Measurements from ENCODE around the gene SMC1B.
A peak's percentile ranks its signal among the peaks of the same experiment; 100 is the strongest.
"Not testable (repeated sequence)": the region's sequence is repeated elsewhere in the genome, so short reads cannot be mapped to it uniquely, and the experiment has no call there.

The SMC1B gene

GRCh38 chr22:45352757-45353156 is 60.6 kb downstream of the SMC1B start:
- not testable (repeated sequence) for DNase-seq (ENCODE audit: low read depth in 3 of 3, low spot score in 1 of 3)

DNA sequence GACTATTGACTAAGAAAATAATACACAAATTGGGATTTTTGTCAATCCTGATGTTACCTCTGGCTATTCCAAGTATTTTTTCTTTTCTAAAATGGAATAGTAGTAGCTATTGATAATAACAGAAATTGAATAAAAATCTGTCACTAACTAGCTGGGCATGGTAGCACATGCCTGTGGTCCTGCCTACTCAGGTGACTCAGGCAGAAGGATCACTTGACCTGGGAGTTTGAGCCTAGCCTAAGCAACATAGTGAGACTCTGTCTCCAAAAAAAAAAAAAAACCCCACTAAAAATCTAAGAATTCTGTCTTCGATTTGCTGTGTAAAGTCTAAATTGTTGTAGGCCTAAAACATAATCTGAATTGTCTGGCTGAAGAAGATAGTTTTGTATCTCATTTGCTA is 61.4 kb downstream of the SMC1B start:
- DNase-seq (ENCODE audit: low read depth in 3 of 3, low spot score in 1 of 3), result no peak

DNA sequence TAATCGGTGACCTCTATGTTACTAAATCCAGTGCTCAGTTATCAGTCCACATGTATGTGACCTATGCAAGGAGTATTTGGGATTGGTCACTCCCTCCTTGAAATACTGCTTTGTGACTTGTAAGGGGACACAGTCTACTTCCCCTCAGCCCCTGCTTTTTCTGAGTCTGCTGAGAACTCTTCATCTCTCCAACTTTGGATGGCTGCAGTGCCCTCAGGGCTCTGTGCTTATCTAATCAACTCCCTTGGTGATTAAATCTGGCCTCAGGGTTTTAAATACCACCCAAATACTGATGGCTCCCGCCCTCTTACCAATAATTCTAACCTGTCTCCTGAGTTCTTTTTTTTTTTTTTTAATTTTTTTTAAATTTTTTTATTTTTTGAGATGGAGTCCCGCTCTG is 63.5 kb downstream of the SMC1B start:
- no peak for DNase-seq (ENCODE audit: low read depth in 3 of 3, low spot score in 1 of 3)

GRCh38 chr22:45344334-45344733 is 69.1 kb downstream of the SMC1B start:
- no peak for DNase-seq (ENCODE audit: low read depth in 3 of 3, low spot score in 1 of 3)

DNA sequence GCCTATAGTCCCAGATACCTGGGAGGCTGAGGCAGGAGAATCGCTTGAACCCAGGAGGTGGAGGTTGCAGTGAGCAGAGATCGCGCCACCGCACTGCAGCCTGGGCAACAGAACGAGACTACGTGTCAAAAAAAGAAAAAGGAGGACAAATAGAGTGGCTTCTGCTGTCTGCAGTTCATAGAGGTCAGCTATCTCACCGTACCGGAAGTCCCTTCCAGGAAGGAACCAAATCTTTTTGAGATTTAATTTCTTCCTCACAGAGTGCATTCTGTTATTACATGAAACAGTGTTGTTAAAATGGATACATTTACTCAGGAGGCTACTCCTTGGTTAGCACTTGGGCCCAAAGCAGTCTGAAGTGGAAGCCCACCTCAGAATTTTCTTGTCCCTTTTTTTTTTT is 70.3 kb downstream of the SMC1B start:
- DNase-seq (ENCODE audit: low read depth in 3 of 3, low spot score in 1 of 3), result no peak

DNA sequence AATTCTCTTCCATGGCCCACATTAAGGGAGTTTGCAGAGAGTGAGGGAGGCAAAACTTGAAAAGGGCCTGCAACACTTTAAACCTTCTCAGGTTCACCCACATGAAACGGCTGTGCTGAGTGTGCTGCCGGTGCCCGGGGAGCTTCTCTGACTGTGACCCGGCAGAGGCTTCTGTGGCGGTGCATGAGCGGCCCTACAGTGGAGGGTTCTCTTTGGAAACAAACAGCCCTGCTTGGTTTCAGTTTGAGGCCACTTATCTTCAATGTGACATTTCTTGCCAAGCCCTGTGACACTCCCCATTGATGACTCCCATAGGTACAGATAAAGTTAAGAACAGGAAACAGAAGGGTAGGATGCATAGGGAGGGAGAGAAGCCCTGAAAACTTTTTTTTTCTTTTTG is 71.9 kb downstream of the SMC1B start:
- DNase-seq (ENCODE audit: low read depth in 3 of 3, low spot score in 1 of 3), result peak in 1 of 3 donors; percentile 11

GRCh38 chr22:45340323-45340722 is 73.1 kb downstream of the SMC1B start:
- DNase-seq (ENCODE audit: low read depth in 3 of 3, low spot score in 1 of 3), result no peak

GRCh38 chr22:45338795-45339194 is 74.6 kb downstream of the SMC1B start:
- DNase-seq (ENCODE audit: low read depth in 3 of 3, low spot score in 1 of 3), result no peak

DNA sequence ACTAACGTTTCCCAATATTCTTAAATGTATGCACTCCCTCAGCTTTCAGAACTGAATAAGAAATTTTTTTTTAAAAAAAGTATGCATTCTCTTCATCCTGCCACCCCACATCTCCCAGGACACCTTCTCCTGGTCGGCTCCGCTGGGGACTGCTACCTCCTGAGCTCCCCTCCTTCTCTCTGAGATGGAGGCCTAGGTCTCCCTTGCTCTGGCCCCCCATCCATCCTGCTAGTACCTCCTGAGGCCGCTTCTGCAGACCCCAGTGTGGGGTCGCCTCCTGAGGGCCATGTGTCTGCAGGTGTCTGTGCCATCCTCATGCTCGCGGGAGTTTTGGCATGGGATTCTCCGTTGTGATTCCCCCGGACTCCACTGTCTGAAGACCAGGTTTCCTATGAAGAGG is 75.9 kb downstream of the SMC1B start:
- no peak for DNase-seq (ENCODE audit: low read depth in 3 of 3, low spot score in 1 of 3)

DNA sequence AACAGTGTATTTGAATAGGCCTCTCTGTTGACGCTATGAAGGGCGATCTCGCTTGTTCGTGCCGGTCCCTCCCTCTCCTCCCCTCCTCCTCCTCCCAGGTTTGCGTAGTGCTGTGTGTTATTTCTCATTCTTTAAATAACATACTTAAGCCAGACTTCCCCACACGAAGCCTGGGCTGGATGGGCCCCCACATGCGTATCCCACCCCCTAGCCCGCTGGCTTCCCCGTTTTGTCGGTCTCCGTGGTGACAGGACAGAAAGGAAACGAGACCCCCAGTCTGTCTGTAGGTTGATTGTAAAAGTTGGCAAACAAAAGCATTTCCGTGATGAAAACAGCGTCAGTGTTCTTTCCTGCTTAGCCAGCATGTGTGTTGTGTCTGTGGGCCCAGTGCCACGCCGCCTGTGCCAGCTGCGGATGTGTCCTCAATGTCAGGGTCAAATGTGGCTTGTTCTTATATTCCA is 76.4 kb downstream of the SMC1B start:
- DNase-seq (ENCODE audit: low read depth in 3 of 3, low spot score in 1 of 3), result no peak

DNA sequence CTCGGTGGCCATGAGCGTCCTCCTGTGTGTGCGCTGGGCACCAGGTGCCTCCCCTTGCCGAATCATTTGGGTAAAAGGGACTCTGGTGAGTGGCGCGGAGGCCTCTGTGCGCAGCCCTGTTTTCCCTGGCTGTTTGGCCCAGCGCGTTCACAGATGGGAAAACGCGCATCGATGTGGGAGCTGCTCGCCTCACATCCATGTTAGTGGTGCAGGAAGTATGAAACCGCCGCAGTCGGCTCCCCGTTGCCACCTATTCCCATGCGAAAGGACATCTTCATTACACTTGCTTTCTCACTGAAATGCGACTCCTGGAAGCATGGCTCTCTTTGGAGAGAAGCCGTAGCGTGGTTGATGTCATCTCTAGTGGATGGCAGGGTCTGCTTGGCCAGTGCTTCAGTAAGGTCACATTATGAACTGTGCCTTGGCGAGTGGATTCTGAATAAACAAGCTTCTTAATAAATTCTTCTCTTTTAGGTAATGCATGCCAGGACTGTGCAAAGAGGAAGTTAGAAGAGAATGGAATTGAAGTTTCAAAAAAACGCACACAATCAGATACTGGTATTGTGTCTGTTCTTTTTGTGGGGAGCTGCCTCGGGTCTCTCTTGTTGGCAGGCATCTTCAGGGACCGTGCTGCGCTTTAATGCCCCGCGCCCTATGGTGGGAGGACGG is 77.4 kb downstream of the SMC1B start:
- DNase-seq (ENCODE audit: low read depth in 3 of 3, low spot score in 1 of 3), result no peak

DNA sequence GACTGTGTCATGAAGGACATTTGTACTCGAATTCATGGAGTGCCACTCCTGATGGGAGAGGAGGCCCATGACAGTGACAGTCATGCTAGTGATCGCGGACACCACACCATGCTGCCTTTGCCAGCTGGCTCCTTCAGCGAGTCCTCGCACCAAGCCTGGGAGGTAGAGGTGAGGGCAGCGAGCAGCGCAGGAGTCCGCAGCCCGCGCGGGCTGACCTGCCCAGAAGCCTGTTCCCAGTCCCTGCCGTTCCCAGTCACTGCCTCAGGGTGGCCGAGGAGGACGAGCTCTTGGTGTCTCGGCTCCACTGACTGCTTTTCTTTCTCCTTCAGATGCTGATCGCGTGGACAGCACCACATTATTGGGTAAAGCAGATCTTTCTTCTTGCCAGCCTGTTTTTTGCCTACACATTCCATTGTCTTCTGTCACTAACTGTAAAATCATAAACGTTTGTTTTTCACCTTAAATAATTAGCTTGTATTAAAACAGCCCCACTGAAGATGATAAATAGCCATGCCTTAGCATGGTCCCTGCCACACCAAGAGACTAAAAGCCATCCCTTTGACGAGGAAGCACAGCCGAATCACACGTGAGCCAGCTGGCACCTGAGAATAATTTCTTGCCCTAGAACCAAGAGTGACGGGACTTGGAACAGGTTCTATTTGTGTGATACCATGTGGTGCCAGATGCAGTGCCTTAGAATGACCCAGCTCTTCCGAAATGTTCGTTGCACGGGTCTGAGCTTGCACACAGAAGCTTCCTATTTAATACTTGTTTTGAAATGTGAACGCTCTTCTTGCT is 78.2 kb downstream of the SMC1B start:
- DNase-seq (ENCODE audit: low read depth in 3 of 3, low spot score in 1 of 3), result no peak

DNA sequence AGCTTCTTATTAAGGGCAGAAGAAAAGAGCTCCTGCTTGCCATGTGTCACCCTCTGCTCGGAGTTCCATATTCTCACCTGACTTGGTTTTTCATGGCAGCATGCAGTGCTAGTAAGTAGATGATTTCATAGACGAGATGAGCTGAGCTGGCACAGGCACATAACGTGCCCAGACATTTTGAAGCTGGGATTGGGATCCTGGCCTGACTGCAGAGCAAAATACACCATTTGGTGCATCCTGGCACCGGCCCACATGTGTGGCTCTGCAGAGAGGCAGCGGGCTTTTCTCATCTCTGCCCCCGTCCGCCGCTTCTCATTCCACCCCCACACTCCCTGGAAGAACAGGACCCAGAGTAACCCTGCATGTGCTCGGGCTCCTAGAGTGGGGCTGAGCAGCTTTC is 78.9 kb downstream of the SMC1B start:
- DNase-seq (ENCODE audit: low read depth in 3 of 3, low spot score in 1 of 3), result no peak

GRCh38 chr22:45334068-45334467 is 79.3 kb downstream of the SMC1B start:
- no peak for DNase-seq (ENCODE audit: low read depth in 3 of 3, low spot score in 1 of 3)

DNA sequence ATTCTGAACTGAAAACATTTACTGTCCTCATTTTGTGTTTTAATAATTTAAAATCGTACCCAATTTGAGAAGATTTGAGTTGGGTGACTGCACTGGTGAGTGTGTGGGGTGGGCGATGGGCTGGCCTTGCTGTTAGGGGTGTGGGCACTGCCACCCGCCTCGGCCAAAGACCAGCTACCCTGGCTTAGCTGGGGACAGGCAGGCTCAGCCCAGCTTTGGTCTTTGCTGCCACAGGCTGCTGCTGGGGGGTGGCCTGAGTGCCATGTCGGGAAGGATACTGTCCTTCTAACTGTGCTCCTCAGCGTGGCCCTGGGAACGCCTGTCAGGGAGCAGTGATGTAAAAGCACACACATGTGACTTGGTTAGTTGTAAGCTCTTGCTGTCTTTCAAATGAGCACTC is 81.4 kb downstream of the SMC1B start:
- no peak for DNase-seq (ENCODE audit: low read depth in 3 of 3, low spot score in 1 of 3)

DNA sequence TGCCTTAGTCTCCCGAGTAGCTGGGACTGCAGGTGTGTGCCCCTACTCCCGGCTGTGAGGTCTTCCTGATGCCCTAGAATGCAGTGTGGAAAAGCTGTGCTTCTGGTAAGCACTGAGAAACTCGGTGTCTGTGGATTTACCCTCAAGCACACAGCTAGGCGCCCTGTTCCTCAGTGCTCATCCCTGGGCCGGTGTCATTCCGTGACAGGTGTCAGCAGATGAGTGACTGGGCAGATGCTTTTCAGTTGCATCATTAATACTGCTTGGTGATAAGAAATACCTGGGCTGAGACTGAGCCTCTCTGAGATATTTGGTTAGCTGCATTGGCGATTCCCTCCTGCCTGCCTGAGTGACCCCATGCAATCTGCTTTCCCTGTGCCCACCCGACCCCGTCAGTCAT is 81.9 kb downstream of the SMC1B start:
- no peak for DNase-seq (ENCODE audit: low read depth in 3 of 3, low spot score in 1 of 3)

- no peak for DNase-seq (ENCODE audit: low read depth in 3 of 3, low spot score in 1 of 3)
Observed at GRCh38 chr22:45330548-45330947, 82.9 kb downstream of the SMC1B start.

DNA sequence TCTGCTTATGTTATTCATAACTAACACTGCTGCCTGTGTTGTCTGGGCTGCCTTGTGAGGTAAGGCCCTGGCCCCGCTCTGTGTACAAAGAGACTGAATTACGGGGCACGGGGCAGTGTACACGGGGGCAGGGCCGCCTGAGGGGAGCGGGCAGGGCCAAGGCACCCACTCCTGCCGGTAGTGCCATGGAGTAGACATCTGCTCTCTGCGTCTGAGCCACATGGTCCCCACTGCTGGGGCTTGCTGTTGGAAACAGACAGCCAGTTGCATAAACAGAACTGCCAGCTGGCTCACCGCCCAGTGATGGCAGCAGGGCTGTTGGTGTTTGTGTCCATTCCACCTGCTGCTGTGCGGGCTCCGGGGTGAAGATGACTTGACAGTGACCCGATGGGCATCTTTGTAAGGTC is 83.9 kb downstream of the SMC1B start:
- DNase-seq (ENCODE audit: low read depth in 3 of 3, low spot score in 1 of 3), result no peak

GRCh38 chr22:45328822-45329529 is 84.4 kb downstream of the SMC1B start:
- DNase-seq (ENCODE audit: low read depth in 3 of 3, low spot score in 1 of 3), result no peak

GRCh38 chr22:45328261-45328660 is 85.1 kb downstream of the SMC1B start:
- DNase-seq (ENCODE audit: low read depth in 3 of 3, low spot score in 1 of 3), result not testable (repeated sequence)

DNA sequence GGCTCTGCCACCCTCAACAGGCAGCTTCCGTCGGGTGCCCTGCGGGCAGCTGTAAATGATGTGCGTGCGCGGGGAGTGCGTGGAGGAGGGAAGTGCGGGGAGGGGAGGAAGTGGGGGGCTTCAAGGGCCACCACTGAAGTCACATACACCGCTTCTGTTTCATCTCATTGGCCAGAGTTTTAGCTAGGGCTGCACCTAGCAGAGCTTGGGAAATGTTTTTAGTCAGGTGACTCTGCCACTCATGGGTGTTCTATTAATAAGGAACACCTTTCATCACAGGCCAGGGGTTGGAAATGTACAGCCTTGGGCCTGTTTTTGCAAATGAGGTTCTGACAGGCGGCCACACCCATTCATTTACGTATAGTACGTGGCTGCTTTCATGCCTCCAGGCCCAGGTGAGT is 89.1 kb downstream of the SMC1B start:
- DNase-seq (ENCODE audit: low read depth in 3 of 3, low spot score in 1 of 3), result no peak

- no peak for DNase-seq (ENCODE audit: low read depth in 3 of 3, low spot score in 1 of 3)
Observed at GRCh38 chr22:45323695-45324094, 89.7 kb downstream of the SMC1B start.
